Panc1 (cell line): ENCODE measurements around the gene MNAT1. TPM values are rescaled to one million over a fixed set of nuclear protein-coding genes. Genes with fewer than 3 reads are reported as not detected.

ENCODE experiments used
- ATAC-seq: fragments of 200-7000 bp; cut with Tn5 transposase; 2 replicates; pipeline ENCODE4 v1.9.1; 2020; ENCODE audit warnings: mild to moderate bottlenecking, moderate library complexity
- BruUV-seq: library from RNA; stranded (reverse); fragments of 400-500 nt; replicated peaks from 2 replicates; lab custom pipeline; 2021; lab: Mats Ljungman, UMichigan
- CTCF ChIA-PET: fragments of 300-600 bp; sonication (Branson Sonifier 250); formaldehyde crosslinking; loops from one replicate; lab custom pipeline; 2022; ENCODE audit warnings: antibody characterized with exemption; lab: Charles Lee
- POLR2A ChIA-PET: fragments of 300-600 bp; sonication (Branson Sonifier 250); formaldehyde crosslinking; loops from one replicate; lab custom pipeline; 2022; ENCODE audit warnings: antibody characterized with exemption; lab: Charles Lee
- DNase-seq: peaks from one replicate; pipeline ENCODE4 v3.0.0-alpha.2; 2010; ENCODE audit warnings: low read depth, low spot score
- H3K27ac ChIP-seq: 2 replicates; pipeline ENCODE4 v1.5.1; 2011; ENCODE audit warnings: mild to moderate bottlenecking, low read length, inconsistent platforms
- H3K27me3 ChIP-seq: fragments of 200-500 bp; sonication (Bioruptor generic); 2 replicates; pipeline ENCODE4 v1.6.0; 2014; ENCODE audit warnings: low read length, inconsistent platforms; ENCODE audit not compliant: control insufficient read depth, insufficient read depth
- H3K36me3 ChIP-seq: fragments of 200-500 bp; sonication (Bioruptor generic); 2 replicates; pipeline ENCODE4 v1.5.1; 2014; ENCODE audit warnings: inconsistent platforms, mild to moderate bottlenecking, low read length, moderate library complexity; ENCODE audit not compliant: control insufficient read depth, insufficient read depth
- H3K4me1 ChIP-seq: 2 replicates; pipeline ENCODE4 v1.5.1; 2011; ENCODE audit warnings: inconsistent platforms, mild to moderate bottlenecking, low read length, moderate library complexity; ENCODE audit not compliant: control insufficient read depth, insufficient read depth
- H3K4me3 ChIP-seq, 2 experiments: 2 replicates each; pipeline ENCODE4 v1.5.1; 2011 to 2012; ENCODE audit warnings: low read depth in 2 of 2, low read length in 2 of 2, mild to moderate bottlenecking in 2 of 2, inconsistent platforms in 1 of 2, moderate library complexity in 1 of 2
- H3K9me3 ChIP-seq: fragments of 200-500 bp; sonication (Bioruptor generic); 2 replicates; pipeline ENCODE4 v1.5.1; 2014; ENCODE audit warnings: low read depth, mild to moderate bottlenecking, inconsistent platforms, low read length, moderate library complexity; ENCODE audit not compliant: control insufficient read depth, insufficient read depth
- POLR2AphosphoS5 ChIP-seq: IDR thresholded peaks from 2 replicates; pipeline ENCODE4 v1.6.1; 2012; ENCODE audit warnings: mild to moderate bottlenecking, low read depth, low read length, moderate library complexity
- SIN3A ChIP-seq: IDR thresholded peaks from 2 replicates; pipeline ENCODE4 v1.6.1; 2012; ENCODE audit warnings: low read depth, mild to moderate bottlenecking, low read length, moderate library complexity, borderline replicate concordance; ENCODE audit not compliant: insufficient read depth
- TCF7L2 ChIP-seq: IDR thresholded peaks from 2 replicates; pipeline ENCODE4 v1.6.1; 2011; ENCODE audit warnings: mild to moderate bottlenecking, low read depth, low read length, inconsistent platforms
- in situ Hi-C: cut with HindIII; loops from 2 replicates; pipeline ENCODE4 v1.10.0; 2016; ENCODE audit warnings: low sequenced_read_pairs, low pct_unique_long_range_greater_than_20kb
- intact Hi-C: fragments of 100-400 bp; cut with micrococcal nuclease; formaldehyde crosslinking; loops from one replicate; pipeline ENCODE4 v1.10.0; 2022; ENCODE audit not compliant: unreplicated experiment
- total RNA-seq: library from RNA; stranded (reverse); gene quantifications from one replicate; pipeline ENCODE4 v1.2.1, GENCODE V29; 2021; ENCODE audit not compliant: unreplicated experiment
- TF ChIP-seq, protein P1 (sequence below), 2 experiments: IDR thresholded peaks; 2 replicates each; pipeline ENCODE4 v1.6.1; 2011 to 2012; ENCODE audit warnings: low read depth in 2 of 2, control low read depth in 1 of 2, low read length in 1 of 2, mild to moderate bottlenecking in 1 of 2, moderate library complexity in 1 of 2; ENCODE audit not compliant: insufficient read depth in 1 of 2
- TF ChIP-seq, protein P2 (sequence below): fragments of 450-650 bp; IDR thresholded peaks from 2 replicates; pipeline ENCODE4 v1.5.1; 2017; ENCODE audit warnings: mild to moderate bottlenecking

Gene MNAT1
- total RNA-seq, 1 experiment from 2014 or later: 29.4 TPM

DNA sequence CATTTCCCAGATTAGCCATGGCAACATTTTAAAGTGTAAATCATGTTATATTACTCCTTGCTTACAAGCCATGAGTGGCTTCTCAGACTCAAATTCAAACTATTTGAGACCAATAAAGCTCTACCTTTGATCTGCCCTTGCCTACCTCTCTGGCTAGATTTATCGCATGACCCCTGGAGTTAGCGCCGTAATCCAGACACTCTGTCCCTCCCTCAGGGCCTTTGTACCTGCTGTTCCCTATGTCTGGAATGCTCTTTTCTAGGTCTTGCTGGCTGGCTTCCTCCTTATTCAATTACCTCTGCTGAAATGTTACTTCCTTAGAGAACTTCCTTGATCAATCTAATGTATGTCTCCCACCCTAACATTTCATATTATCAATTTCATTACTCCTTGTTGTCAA lies 26.7 kb upstream of the MNAT1 start:
- CTCF ChIA-PET: no interaction called here
- no peak overlapping the region for H3K27ac ChIP-seq
- DNase-seq (no peak), ATAC-seq (no peak)
- BruUV-seq: no TSS peak
- no peaks in the 10 kb centered on the region; the same call in 1 of the 2 replicates for H3K36me3 ChIP-seq
- POLR2A ChIA-PET: no interaction called here
- in situ Hi-C loops: no loop called here
- no peaks in the 10 kb centered on the region for H3K4me1 ChIP-seq
- H3K4me3 ChIP-seq: no peak overlapping the region
- TF ChIP-seq TCF7L2 (no peak), SIN3A (no peak), POLR2AphosphoS5 (no peak)
- TF ChIP-seq, protein P1, sequence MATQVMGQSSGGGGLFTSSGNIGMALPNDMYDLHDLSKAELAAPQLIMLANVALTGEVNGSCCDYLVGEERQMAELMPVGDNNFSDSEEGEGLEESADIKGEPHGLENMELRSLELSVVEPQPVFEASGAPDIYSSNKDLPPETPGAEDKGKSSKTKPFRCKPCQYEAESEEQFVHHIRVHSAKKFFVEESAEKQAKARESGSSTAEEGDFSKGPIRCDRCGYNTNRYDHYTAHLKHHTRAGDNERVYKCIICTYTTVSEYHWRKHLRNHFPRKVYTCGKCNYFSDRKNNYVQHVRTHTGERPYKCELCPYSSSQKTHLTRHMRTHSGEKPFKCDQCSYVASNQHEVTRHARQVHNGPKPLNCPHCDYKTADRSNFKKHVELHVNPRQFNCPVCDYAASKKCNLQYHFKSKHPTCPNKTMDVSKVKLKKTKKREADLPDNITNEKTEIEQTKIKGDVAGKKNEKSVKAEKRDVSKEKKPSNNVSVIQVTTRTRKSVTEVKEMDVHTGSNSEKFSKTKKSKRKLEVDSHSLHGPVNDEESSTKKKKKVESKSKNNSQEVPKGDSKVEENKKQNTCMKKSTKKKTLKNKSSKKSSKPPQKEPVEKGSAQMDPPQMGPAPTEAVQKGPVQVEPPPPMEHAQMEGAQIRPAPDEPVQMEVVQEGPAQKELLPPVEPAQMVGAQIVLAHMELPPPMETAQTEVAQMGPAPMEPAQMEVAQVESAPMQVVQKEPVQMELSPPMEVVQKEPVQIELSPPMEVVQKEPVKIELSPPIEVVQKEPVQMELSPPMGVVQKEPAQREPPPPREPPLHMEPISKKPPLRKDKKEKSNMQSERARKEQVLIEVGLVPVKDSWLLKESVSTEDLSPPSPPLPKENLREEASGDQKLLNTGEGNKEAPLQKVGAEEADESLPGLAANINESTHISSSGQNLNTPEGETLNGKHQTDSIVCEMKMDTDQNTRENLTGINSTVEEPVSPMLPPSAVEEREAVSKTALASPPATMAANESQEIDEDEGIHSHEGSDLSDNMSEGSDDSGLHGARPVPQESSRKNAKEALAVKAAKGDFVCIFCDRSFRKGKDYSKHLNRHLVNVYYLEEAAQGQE (IDR thresholded peaks at IDR 0.05; ENCODE audit: insufficient read depth in 1 of 2, low read depth in 2 of 2, low read length in 1 of 2): no peak
- TF ChIP-seq, protein P2, sequence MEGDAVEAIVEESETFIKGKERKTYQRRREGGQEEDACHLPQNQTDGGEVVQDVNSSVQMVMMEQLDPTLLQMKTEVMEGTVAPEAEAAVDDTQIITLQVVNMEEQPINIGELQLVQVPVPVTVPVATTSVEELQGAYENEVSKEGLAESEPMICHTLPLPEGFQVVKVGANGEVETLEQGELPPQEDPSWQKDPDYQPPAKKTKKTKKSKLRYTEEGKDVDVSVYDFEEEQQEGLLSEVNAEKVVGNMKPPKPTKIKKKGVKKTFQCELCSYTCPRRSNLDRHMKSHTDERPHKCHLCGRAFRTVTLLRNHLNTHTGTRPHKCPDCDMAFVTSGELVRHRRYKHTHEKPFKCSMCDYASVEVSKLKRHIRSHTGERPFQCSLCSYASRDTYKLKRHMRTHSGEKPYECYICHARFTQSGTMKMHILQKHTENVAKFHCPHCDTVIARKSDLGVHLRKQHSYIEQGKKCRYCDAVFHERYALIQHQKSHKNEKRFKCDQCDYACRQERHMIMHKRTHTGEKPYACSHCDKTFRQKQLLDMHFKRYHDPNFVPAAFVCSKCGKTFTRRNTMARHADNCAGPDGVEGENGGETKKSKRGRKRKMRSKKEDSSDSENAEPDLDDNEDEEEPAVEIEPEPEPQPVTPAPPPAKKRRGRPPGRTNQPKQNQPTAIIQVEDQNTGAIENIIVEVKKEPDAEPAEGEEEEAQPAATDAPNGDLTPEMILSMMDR: no peak
- no peaks in the 10 kb centered on the region for H3K27me3 ChIP-seq
- H3K9me3 ChIP-seq: no peaks in the 10 kb centered on the region
- intact Hi-C loops: no loop called here

DNA sequence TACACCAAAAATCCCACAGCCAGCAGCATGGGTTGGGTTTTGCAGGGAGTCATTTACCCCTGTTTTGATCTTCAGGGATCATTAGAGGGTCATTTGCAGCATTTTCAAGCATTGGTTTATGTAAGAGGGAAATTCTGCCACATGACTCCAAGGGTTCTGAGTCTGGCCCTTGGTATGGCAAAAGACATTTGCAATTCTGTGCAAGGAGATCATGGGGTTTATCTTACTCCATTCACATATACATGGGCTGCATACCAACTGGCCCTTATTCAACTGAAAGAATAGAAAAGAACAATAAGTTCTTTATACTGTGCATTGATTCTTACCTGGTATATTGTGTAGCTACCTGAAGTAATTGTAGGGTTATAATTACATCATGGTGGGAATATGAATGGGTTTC lies 24.1 kb upstream of the MNAT1 start:
- intact Hi-C loops: no loop called here
- ATAC-seq: no peak
- Histone ChIP-seq H3K4me1 (no peaks in the 10 kb centered on the region), H3K4me3 (no peak overlapping the region), H3K9me3 (no peaks in the 10 kb centered on the region), H3K36me3 (peaks cover 3% of the 10 kb centered on the region; the same call in 1 of the 2 replicates), H3K27me3 (no peaks in the 10 kb centered on the region), H3K27ac (no peak overlapping the region)
- ChIA-PET CTCF (no interaction called here), POLR2A (no interaction called here)
- TF ChIP-seq TCF7L2 (no peak), POLR2AphosphoS5 (no peak)
- TF ChIP-seq, protein P2: no peak
- in situ Hi-C loops: no loop called here
- DNase-seq: no peak
- no TSS peak for BruUV-seq
